ENCODE results near the gene SUCLA2.

GRCh38 chr13:47990920-47991466, 10.1 kb downstream of the SUCLA2 start:
- no peak for TF ChIP-seq POLR2A (IDR thresholded peaks at IDR 0.05; ENCODE audit: low read depth, low read length)
- no peak for TF ChIP-seq POLR2AphosphoS5 (IDR thresholded peaks at IDR 0.05; ENCODE audit: low read depth, low read length)
- TF ChIP-seq TAF1 (IDR thresholded peaks at IDR 0.05; ENCODE audit: borderline replicate concordance, low read depth, low read length) = no peak
